ENCODE data around the gene FRMD4B.

DNA sequence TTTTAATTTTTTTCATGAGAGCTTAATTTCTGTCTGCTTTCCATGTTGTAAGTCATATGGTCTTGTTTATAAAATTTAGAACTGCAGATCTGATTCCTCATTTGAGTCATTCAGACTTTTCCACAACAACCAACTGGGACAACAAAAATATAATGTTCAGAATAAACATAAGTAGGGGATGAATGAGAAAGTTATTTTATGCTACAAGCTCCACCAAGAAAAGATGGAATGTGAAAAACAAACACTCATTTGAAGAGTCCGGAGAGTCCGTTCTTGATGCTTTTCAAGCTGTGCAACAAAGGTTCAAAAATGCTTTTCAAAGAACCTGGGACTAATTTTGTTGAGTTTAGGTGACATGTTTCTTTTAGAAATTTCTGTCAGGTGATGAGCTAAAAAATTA is 9.2 kb downstream of the FRMD4B start:
- TF ChIP-seq CTCF (IDR thresholded peaks at IDR 0.05) (no peak), POLR2AphosphoS5 (IDR thresholded peaks at IDR 0.05; ENCODE audit: low read depth, low read length) (no peak), SIN3A (IDR thresholded peaks at IDR 0.05; ENCODE audit: borderline replicate concordance, insufficient read depth, low read depth, low read length) (no peak)
- TF ChIP-seq, protein P1, sequence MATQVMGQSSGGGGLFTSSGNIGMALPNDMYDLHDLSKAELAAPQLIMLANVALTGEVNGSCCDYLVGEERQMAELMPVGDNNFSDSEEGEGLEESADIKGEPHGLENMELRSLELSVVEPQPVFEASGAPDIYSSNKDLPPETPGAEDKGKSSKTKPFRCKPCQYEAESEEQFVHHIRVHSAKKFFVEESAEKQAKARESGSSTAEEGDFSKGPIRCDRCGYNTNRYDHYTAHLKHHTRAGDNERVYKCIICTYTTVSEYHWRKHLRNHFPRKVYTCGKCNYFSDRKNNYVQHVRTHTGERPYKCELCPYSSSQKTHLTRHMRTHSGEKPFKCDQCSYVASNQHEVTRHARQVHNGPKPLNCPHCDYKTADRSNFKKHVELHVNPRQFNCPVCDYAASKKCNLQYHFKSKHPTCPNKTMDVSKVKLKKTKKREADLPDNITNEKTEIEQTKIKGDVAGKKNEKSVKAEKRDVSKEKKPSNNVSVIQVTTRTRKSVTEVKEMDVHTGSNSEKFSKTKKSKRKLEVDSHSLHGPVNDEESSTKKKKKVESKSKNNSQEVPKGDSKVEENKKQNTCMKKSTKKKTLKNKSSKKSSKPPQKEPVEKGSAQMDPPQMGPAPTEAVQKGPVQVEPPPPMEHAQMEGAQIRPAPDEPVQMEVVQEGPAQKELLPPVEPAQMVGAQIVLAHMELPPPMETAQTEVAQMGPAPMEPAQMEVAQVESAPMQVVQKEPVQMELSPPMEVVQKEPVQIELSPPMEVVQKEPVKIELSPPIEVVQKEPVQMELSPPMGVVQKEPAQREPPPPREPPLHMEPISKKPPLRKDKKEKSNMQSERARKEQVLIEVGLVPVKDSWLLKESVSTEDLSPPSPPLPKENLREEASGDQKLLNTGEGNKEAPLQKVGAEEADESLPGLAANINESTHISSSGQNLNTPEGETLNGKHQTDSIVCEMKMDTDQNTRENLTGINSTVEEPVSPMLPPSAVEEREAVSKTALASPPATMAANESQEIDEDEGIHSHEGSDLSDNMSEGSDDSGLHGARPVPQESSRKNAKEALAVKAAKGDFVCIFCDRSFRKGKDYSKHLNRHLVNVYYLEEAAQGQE (IDR thresholded peaks at IDR 0.05; ENCODE audit: insufficient read depth in 1 of 2, low read depth in 2 of 2, low read length in 1 of 2): no peak
